Activated CD4-positive, CD25-positive, alpha-beta regulatory T cell (primary cell): ENCODE measurements around the gene PCIF1.
"Not testable (repeated sequence)": the region's sequence is repeated elsewhere in the genome, so short reads cannot be mapped to it uniquely, and the experiment has no call there.

ENCODE experiments used
- DNase-seq, 4 experiments: peaks; one replicate each; lab custom pipeline; 2025; lab: John Stamatoyannopoulos, UW

PCIF1 gene

DNA sequence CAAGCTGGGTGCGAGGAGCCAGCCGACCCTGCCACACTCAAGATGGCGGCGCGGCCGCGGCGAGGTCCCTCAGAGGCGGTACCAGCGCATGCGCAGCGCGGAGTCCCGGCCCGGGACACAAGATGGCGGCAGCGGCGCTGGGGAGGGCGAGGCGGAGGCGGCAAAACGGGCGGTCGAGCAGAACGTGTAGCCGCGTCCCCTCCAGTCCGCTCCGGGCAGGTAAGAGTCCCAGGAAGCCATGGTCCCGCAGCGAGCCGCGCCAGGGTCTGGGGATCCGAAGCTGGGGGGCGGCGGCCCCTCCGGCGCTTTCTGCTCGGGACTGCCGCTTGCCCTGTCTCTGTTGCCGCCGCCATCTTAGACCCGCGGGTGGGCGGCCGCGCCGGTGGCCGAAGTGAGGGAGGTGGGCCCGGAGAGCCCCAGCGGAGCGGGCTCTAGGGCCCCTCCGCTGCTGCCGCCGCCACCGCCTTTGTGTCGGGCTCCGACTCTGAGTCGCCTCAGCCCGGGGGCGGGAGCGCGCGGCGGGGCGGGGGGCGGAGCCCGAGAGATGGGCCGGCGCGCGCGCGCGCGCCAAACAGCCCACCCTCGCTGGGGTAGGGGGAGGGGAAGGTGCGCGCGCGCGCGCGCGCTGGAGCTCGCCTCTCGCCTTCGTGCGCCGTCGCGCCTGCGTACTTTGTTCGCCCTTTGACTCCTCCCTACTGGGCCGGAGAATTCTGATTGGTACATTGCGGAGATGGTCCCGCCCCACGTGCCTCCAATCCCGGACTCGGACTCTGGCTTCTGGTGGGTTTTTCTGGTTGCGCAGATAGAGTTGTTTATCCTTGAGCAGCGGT is at the start of gene PCIF1:
Gene PCIF1, plus strand, starts transcription at position 98 of the 830 bp plus-strand sequence. CDS start 4,317 bp downstream, outside the sequence.
- DNase-seq, result peak; percentile 92 to 97 (median 96)

DNA sequence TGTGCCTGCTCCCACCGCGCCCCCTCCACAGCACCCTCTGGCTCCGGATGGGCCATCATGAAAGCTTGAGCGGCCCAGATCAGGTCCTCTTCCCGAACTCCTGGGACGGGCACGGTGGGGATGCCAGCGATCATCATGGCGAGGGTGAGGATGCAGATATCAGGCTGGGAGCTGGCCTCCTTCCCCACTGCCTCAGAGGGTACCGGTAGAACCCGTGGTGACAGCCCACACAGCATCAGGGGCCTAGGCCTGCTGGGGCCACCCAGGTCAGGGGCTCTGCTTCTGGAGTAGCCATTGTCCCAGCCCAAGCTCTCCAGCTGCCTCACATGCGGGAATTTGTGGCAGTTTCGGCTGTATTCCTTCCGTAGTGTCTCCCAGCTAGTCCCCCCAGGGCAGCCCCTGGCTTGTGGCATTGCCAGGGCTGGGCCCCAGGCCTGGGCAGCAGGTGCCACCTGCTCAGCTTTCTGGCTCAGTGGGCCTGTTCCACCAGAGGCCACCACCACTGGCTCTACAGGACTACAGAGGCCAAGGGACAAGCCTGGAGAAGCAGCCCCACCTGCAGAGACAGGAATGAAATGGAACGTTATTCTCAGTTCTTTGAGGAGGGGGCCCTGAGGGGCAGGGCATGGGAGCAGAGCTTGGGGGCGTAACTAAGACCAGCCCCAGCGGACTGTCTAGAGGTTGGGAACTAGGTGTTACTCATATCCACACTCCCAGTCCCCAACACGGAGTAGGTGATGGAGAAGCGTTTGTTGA is 47.7 kb upstream of the PCIF1 start:
- no peak for DNase-seq

DNA sequence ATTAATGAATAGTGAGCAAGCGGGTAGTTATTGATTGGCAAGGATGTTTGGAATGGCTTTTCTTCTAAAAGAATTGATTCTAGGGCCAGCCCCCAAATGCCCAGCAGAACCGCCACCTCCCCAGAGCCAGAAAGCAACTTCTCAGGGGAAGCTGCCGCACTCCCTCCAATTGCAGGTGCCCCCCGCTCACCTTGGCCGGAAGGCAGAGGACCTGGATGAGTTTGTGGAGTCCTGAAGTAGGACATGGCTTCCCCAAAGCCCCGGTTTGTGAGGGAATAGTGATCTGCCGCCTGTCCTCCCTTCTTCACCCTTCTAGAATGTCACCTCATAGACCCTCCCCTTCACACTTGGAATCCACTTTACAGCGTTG is 47.2 kb upstream of the PCIF1 start, which contains the start of gene SPATA25:
Gene SPATA25, minus strand, starts transcription at position 277 of the 370 bp plus-strand sequence. Its CDS starts 32 bp downstream, at position 245.
- no peak for DNase-seq

DNA sequence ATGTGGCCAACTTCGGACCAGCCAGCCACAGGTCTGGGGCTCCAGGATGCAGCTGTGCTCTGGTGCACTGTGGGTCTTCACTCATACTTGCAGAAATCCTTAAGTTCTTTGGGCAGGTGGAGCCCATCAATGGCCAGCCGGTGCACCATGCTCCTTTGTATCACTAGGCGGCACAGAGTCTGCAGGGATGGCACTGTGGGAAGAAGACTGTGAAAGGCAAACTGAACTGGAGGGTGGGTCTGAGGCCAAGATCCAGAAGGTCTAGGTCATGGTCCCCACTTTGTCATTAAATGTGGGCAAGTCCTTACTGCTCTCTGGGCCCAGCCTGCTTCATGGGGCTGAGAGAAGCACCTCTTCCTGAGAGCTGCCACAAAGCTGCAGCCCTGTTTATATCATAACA is 45.8 kb upstream of the PCIF1 start:
- DNase-seq, result no peak

DNA sequence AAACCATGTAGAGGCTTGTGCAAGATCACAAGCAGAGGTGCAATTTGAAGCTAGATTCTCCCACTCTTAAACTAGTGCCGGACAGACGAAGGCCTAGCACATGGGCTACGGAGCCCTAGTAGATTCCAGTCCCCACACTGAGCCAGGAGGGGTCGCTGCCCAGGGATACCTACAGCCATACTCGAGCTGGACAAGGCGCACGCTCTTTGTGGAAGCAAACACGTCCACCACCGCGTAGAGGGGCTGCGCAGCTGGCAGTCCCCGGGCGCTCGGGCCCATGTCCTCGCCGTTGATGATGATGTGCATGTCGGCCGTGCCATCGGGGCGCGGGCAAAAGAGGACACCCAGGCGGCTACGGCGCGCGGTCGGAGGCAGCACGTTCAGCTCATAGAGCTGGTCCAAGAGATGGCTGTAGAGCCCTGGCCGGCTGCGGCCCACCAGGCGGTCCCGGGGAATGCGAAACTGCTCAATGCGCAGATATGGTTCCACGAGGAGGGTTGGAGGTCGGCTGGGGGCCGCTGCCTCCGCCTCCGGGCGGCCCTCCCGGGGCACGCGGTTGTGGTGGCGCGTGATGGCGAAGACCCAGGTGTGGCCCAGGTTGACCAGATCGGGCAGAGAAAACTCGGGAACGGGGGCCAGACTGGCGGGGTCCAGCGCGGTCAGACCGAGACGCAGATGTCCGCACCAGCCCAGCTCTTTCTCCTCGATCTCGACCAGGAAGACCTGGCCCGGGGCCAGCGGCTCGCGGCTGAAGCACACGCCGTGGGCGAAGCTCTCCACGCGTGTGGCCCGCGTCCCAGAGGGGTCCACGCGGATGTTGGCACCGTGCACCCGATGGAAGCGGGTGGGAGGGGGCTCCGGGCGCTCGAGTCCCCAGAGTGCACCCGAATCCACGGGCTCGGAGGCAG is 44.2 kb upstream of the PCIF1 start:
- peak in 3 of 4 experiments; percentile 14 to 18 (median 15) for DNase-seq

DNA sequence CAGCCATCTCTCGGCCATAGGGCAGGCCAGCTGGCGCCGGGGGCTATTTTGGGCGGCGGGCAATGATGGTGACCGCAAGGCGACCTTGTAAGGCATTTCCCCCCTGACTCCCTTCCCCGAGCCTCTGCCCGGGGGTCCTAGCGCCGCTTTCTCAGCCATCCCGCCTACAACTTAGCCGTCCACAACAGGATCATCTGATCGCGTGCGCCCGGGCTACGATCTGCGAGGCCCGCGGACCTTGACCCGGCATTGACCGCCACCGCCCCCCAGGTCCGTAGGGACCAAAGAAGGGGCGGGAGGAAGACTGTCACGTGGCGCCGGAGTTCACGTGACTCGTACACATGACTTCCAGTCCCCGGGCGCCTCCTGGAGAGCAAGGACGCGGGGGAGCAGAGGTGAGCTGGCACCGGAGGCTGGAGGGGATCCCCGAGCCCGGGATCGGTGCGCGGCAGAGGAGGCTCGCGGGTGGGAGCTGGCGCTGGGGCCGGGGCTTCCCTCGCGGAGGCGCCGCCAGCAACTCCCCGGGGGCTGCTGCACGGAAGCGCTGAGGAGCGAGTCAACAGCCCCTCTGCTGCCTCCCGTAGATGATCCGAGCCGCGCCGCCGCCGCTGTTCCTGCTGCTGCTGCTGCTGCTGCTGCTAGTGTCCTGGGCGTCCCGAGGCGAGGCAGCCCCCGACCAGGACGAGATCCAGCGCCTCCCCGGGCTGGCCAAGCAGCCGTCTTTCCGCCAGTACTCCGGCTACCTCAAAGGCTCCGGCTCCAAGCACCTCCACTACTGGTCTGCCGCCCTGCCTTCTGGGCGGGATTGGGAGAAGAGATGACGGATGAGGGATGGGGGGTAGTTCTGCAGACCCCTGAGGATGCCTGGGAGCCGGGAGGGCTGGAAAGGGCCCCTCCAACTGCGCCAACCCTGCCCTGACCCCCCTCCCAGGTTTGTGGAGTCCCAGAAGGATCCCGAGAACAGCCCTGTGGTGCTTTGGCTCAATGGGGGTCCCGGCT is 43.2 kb upstream of the PCIF1 start, which contains the start of the genes CTSA and NEURL2:
Gene CTSA, plus strand, starts transcription at position 351 of the 999 bp plus-strand sequence. Its CDS starts 234 bp downstream, at position 585.
Gene NEURL2, minus strand, starts transcription at position 224 of the 999 bp plus-strand sequence. Its CDS starts 217 bp downstream, at position 7.
- peak; percentile 63 to 74 (median 70) for DNase-seq

DNA sequence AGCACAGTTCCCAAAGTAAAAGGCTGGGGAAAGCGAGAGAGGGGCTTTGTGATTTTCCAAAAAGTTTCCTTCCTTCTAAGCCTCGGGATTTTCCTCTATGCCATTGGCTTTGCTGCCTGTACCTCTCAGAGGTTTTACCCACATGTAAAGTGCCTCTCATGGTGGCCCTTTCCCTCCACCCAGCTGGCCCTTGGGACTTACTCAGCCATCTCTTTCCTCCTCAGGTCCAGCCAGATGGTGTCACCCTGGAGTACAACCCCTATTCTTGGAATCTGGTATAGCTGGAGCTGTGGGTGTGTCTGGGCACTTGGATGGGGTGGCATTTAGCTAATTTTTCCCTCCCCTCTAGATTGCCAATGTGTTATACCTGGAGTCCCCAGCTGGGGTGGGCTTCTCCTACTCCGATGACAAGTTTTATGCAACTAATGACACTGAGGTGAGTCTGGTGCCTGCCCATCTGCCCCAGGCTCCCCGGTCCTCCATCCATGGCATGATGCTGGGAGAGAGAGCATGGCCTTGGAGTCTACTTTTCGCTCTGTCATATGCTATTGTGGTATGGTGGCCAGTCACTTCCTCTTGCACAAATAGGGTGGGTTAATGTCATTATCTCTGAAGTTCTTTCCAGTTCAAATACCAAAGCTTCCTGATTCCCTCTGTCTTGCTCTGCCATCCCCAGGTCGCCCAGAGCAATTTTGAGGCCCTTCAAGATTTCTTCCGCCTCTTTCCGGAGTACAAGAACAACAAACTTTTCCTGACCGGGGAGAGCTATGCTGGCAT is 42.2 kb upstream of the PCIF1 start:
- DNase-seq, result no peak

DNA sequence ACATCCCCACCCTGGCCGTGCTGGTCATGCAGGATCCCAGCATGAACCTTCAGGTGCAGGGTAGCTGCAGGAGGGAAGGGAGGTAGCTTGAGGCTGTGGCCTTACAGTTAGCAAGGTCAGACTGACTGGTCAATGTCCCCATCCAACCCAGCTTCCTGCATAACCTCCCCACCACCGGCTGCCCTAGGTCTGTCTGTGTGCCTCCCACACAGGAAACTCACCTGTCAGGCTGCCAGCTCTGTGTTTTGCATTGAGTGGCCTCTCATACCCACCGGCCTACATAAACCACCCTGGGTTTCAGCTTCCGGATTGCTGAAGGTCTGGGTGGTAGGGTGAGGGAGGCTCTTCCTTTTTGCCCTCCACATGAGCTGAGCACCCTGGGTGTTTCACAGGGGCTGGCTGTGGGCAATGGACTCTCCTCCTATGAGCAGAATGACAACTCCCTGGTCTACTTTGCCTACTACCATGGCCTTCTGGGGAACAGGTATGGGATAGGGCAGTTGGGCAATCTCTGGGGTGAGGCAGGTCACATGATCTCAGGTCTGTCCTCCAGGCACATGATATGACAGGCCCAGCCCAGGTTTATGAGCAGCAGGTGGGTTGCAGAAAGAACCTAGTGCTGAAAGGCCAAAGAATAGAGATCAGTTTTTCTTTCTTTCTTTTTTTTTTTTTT is 41.5 kb upstream of the PCIF1 start:
- DNase-seq, result no peak

DNA sequence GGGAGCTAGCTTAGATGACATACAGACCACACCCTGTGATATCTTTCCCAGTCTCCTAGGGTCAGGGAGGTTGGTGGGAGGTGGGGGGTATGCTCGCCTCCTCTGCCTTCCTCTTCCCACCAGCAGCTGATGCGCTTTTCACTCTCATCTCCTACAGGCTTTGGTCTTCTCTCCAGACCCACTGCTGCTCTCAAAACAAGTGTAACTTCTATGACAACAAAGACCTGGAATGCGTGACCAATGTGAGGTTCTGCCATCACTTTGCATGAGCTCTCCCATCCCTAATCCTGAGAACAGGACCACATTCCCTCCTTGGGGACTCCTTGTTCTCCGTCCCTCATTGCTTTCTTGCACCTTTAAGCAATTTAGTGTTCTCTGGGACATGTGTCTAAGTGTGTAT is 40.7 kb upstream of the PCIF1 start:
- DNase-seq, result no peak

DNA sequence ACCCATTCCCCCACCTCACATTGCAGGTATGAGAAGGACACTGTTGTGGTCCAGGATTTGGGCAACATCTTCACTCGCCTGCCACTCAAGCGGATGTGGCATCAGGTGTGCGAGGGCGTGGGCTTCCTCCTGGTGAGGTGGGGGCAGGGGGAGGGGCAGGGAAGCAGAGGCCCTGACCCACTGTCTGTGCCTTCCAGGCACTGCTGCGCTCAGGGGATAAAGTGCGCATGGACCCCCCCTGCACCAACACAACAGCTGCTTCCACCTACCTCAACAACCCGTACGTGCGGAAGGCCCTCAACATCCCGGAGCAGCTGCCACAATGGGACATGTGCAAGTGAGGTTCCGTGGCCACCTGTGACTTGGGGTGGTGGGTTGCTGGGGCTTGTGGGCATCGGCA is 39.7 kb upstream of the PCIF1 start:
- DNase-seq, result no peak

DNA sequence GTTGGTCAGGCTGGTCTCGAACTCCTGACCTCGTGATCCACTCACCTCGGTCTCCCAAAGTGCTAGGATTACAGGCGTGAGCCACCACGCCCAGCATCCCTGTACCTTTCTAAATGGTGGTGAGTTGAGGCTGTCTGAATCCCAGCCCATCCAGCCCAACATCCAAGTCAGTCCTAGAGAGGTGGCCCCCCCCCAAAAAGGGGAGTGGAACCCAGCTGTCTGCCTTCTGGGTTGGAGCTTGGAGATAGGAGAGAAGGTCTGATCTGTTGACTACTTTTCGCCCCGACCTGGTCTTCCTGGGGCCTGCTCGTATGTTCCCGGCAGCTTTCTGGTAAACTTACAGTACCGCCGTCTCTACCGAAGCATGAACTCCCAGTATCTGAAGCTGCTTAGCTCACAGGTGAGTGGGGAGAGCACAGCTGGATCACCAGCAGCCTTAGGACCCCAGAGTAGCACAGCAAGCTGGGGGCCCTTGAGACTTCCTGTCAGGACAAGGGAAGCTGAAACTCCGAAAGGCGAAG is 37.8 kb upstream of the PCIF1 start:
- DNase-seq, result no peak

DNA sequence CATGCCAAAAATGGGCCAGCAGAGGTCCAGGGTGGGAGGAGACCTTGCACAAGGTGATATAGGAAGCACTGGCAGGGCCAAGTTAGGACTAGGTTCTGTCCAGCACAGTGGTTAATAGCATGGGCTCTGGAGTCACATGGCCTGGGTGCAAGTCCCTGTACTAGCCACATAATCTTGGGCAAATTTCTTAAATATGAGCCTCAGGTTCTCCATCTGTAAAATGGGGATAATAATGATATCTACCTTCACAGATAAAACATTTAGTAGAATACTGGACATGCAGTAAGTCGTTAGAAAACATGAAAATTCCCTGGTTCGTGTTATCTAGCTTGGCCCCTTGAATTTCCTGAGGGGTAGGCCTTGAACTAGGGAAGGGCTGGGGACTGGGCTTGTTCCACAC is 37.2 kb upstream of the PCIF1 start:
- DNase-seq, result no peak

DNA sequence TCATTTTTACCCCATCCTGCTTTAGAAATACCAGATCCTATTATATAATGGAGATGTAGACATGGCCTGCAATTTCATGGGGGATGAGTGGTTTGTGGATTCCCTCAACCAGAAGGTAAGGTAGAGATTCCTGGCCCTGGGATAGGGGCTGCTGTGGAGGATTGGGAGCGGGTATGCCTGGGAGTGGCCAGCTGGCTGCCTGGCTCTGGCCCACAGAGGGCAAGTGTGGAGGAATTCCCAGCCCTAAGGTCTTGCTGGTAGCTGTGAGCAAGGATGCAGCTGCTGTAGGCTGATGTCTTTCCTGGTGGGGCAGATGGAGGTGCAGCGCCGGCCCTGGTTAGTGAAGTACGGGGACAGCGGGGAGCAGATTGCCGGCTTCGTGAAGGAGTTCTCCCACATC is 36.8 kb upstream of the PCIF1 start:
- DNase-seq, result no peak

DNA sequence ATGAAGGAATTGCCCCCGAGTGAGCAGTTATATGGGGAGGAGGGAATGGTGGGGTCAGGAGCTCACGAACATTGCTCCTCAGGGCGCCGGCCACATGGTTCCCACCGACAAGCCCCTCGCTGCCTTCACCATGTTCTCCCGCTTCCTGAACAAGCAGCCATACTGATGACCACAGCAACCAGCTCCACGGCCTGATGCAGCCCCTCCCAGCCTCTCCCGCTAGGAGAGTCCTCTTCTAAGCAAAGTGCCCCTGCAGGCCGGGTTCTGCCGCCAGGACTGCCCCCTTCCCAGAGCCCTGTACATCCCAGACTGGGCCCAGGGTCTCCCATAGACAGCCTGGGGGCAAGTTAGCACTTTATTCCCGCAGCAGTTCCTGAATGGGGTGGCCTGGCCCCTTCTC is 36.2 kb upstream of the PCIF1 start:
- DNase-seq, result no peak

DNA sequence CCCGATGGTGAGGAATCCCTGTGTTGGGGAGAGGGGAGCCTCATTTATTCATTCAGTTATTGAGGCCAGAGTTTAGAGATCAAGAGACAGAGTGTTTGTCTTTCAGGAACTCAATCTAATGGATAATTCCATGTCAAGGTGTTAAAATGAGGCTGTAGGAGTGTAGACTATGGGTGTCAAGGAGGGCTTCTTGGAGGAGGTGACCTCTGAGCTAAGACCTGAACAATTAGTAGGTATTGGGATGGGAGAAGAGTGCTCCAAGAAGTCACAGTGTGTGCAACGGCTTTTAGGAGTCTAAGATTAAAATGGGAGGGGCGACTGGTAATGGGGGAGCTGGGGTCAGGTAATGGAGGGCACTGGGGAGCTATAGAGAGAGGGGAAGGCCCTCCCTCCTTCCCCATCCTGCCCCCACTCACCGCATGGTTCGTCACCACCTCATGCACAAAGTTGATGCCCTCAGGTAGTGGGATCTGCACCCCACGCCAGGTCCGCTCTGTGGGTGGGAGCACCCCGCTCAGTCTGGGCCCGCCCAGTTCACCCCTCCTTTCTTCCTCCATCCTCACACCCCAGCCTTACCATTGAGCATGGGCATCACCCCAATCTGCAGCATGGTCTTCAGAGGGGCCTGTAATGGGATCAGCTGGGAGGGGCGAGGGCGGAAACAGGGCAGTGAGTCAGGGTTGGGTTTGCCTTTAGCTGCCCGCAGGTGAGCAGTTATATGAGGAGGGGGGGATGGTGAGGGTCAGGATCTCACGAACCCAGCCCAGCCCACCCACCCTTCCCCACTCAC is 35.2 kb upstream of the PCIF1 start:
- no peak for DNase-seq

DNA sequence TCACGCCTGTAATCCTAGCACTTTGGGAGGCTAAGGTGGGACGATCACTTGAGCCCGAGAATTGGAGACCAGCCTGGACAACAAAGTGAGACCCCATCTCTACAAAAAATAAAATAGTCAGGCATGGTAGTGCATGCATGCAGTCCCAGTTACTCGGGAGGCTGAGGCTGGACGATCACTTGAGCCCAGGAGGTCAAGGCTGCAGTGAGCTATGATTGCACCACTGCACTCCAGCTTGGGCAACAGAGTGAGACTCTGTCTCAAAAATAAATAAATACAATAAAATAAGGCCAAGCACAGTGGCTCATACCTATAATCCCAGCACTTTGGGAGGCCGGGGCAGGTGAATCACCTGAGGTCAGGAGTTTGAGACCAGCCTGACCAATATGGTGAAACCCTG is 33.2 kb upstream of the PCIF1 start:
- DNase-seq, result not testable (repeated sequence)

DNA sequence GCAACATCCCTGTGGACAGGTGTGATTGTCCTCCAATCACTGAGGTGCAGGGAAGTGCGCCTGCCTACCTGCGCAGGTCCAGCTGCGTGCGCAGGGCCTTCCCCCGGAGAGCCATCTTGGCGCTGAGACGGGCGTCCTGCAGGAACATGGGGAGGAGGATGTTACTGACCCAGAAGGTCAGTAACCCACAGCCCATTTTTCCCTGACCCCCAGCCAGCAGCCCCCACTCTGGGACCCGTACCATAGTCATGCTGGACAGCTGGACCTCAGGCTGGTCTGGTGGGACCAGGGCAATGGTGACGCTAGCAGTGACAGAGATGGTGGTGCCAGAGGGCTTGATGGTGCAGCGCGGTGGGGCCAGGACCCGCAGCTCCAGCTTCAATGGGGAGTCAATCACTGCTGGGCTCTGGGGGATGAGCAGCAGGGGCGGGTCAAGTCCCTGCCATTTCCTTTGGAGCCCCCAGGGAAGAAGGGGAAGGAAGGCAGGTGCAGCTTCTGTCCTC is 32.2 kb upstream of the PCIF1 start:
- DNase-seq, result no peak
